Measurements from ENCODE around the gene SPECC1L. TPM values are rescaled to one million over a fixed set of nuclear protein-coding genes. Genes with fewer than 3 reads are reported as not detected.

Gene SPECC1L
- total RNA-seq, 1 donor from 2014 or later: 79.5 TPM

DNA sequence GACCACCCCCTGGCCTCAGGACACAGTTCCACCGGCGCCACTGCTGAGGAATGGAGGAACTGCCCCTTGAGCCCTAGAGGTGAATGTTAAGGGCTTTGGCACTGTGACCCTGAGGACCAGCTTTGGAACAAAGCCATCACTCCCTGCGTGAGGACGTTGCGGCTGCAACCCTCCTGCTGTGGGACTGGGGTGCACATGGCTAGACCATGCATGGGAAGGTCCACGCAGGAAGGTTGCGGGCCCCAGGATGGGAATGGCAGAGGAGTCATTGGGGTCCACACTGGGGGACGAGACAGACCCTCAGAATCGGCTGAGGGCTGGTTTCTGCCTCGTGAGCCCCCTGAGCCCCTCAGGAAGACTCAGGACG is 150.3 kb downstream of the SPECC1L start:
- DNase-seq (ENCODE audit: extremely low spot score, unreplicated experiment): no peak
- Mint-ChIP-seq H3K36me3 (ENCODE audit: unreplicated experiment) (peaks cover 7% of the 10 kb centered on the region), H3K9me3 (ENCODE audit: unreplicated experiment) (no peaks in the 10 kb centered on the region), H3K4me1 (ENCODE audit: unreplicated experiment) (peaks cover 12% of the 10 kb centered on the region), H3K27ac (ENCODE audit: unreplicated experiment) (no peak overlapping the region), H3K4me3 (ENCODE audit: unreplicated experiment) (no peak overlapping the region), H3K27me3 (ENCODE audit: unreplicated experiment) (no peaks in the 10 kb centered on the region)
- TF ChIP-seq, protein P1, sequence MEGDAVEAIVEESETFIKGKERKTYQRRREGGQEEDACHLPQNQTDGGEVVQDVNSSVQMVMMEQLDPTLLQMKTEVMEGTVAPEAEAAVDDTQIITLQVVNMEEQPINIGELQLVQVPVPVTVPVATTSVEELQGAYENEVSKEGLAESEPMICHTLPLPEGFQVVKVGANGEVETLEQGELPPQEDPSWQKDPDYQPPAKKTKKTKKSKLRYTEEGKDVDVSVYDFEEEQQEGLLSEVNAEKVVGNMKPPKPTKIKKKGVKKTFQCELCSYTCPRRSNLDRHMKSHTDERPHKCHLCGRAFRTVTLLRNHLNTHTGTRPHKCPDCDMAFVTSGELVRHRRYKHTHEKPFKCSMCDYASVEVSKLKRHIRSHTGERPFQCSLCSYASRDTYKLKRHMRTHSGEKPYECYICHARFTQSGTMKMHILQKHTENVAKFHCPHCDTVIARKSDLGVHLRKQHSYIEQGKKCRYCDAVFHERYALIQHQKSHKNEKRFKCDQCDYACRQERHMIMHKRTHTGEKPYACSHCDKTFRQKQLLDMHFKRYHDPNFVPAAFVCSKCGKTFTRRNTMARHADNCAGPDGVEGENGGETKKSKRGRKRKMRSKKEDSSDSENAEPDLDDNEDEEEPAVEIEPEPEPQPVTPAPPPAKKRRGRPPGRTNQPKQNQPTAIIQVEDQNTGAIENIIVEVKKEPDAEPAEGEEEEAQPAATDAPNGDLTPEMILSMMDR (IDR thresholded peaks at IDR 0.05): no peak

DNA sequence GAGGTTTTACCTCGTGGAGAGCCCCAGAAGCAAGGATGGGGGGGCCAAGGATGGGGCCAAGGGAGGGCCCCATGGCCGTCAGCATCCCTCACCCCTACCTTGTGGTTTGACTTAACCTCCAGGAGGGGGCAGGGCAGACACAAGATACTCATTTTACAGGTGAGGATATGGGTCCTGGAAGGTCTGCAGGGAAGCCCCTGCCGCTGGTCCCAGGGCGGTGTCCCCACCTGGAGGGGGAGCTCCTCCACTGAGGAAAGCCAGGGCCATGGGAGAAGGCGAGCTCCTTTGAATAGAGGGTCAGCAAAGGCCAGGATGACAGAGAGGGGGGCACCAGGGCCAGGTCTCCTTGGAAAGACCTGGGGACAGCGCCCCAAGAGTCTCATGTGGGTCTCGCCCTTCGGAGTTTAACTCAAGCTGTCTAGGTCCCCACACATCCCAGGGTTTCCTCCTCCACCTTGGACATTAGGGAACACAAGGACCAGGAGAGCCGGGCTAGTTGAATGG is 150.8 kb downstream of the SPECC1L start:
- TF ChIP-seq, protein P1 (IDR thresholded peaks at IDR 0.05): peak; percentile 31
- Mint-ChIP-seq H3K4me1 (ENCODE audit: unreplicated experiment) (peaks cover 12% of the 10 kb centered on the region), H3K27ac (ENCODE audit: unreplicated experiment) (no peak overlapping the region), H3K36me3 (ENCODE audit: unreplicated experiment) (peaks cover 5% of the 10 kb centered on the region), H3K27me3 (ENCODE audit: unreplicated experiment) (no peaks in the 10 kb centered on the region), H3K4me3 (ENCODE audit: unreplicated experiment) (no peak overlapping the region), H3K9me3 (ENCODE audit: unreplicated experiment) (no peaks in the 10 kb centered on the region)
- no peak for DNase-seq (ENCODE audit: extremely low spot score, unreplicated experiment)

DNA sequence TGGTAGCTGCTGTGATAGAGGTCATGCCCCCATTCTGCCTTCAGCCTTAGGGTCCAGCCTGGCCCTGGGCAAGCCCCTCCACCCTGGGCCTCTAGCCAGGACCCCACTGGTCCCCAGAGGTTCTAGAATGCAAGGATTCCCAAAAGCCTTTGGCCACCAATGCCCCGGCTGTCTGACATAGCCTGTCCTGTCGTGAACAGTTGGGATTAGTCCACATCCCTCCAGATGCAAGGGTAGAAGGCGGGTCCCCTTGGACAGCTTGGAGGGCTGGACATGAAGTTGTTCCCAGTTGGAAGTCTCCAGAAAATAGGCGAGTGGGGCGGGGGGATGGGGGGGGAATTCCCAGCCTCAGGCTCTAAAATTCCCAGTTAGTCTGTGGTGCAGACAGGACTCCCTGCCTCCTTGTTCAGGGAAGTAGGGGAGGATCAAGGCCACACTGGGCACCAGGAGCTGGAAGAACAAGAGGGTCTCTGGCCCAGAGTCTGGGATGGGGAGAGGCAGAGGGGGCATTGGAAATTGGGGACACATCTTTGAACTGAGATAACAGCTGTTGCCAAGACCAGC is 151.6 kb downstream of the SPECC1L start:
- no peak for DNase-seq (ENCODE audit: extremely low spot score, unreplicated experiment)
- Mint-ChIP-seq H3K4me3 (ENCODE audit: unreplicated experiment) (peak overlapping the region; percentile 46), H3K27me3 (ENCODE audit: unreplicated experiment) (no peaks in the 10 kb centered on the region), H3K27ac (ENCODE audit: unreplicated experiment) (no peak overlapping the region), H3K4me1 (ENCODE audit: unreplicated experiment) (peaks cover 12% of the 10 kb centered on the region), H3K9me3 (ENCODE audit: unreplicated experiment) (no peaks in the 10 kb centered on the region), H3K36me3 (ENCODE audit: unreplicated experiment) (peaks cover 3% of the 10 kb centered on the region)
- TF ChIP-seq, protein P1 (IDR thresholded peaks at IDR 0.05): no peak

DNA sequence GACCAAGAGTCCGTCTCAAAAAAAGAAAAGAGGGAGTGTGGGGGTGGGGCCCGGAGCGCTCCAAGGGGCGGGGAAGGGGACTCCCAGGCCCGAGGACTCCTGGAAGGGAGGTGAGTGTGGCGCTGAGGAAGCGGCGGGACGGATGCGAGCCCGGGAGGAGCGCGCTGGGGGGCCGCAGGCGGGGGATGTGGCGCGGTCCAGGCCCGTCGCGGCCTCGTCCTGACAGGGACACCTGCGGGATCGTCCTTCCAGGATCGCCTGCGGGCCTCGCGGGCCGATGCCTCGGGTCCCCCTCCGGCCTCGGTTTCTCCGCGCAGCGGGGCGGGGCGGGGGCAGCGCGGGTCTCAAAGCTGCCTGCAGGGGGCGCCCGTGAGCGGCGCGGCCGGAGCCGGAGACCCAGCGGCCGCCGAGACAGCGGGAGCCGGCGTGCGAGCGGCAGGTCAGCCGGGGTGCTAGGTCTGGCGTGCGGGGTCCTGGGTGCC is 152.9 kb downstream of the SPECC1L start:
- H3K4me3 Mint-ChIP-seq (ENCODE audit: unreplicated experiment): peak overlapping the region; percentile 38
- DNase-seq (ENCODE audit: extremely low spot score, unreplicated experiment): peak; percentile 90

More for the DNA sequence above, 152.9 kb downstream of the SPECC1L start:
- Mint-ChIP-seq H3K4me1 (ENCODE audit: unreplicated experiment) (peaks cover 12% of the 10 kb centered on the region), H3K27me3 (ENCODE audit: unreplicated experiment) (no peaks in the 10 kb centered on the region), H3K27ac (ENCODE audit: unreplicated experiment) (no peak overlapping the region), H3K36me3 (ENCODE audit: unreplicated experiment) (no peaks in the 10 kb centered on the region), H3K9me3 (ENCODE audit: unreplicated experiment) (no peaks in the 10 kb centered on the region)
- TF ChIP-seq, protein P1 (IDR thresholded peaks at IDR 0.05): peak; percentile 94

All from osteocyte (in vitro differentiated cells).